HG02678 (cell line): ENCODE results near the gene SAMD10.

Experiments
- ATAC-seq: cut with Tn5 transposase; IDR thresholded peaks from one replicate; pipeline ENCODE4 v1.9.1; 2021; ENCODE audit warnings: mild to moderate bottlenecking, moderate library complexity; ENCODE audit not compliant: unreplicated experiment

Gene SAMD10

DNA sequence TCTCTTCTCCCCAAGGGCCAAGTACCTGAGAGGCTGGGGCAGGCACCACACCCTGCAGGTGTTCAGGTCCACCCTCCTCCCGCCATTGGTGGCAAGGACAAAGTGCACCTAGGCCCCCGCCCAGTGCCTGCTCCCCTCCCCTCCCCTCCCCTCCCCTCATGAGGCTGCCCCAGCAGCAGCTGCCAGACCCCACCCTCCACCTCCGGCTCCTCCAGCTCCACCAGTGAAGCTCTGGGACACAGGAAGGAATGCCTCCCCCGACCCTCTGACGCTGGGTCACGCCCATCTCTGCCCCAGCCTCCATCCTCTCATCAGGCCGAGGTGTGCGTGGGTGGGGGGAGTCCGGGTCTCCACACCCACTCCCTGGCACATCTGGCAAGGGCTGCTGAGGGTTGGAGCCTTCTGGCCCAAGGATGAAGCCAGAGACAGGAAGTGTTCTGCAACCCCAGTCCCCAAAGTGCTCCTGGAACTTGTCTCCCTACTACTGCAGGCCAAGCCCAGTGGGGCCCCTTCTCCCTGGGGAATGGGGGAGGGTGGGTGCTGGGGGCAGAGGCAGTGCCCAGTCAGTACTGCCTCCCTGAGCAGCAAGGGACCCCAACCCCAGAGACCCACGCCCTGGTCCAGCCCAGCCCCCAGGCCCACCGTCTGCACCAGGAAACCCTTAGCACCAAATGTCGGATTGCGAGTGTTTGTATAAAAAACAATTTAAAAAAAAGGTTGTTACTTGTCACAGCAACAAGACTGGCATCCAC, 21.6 kb downstream of the SAMD10 start:
- no peak for ATAC-seq

DNA sequence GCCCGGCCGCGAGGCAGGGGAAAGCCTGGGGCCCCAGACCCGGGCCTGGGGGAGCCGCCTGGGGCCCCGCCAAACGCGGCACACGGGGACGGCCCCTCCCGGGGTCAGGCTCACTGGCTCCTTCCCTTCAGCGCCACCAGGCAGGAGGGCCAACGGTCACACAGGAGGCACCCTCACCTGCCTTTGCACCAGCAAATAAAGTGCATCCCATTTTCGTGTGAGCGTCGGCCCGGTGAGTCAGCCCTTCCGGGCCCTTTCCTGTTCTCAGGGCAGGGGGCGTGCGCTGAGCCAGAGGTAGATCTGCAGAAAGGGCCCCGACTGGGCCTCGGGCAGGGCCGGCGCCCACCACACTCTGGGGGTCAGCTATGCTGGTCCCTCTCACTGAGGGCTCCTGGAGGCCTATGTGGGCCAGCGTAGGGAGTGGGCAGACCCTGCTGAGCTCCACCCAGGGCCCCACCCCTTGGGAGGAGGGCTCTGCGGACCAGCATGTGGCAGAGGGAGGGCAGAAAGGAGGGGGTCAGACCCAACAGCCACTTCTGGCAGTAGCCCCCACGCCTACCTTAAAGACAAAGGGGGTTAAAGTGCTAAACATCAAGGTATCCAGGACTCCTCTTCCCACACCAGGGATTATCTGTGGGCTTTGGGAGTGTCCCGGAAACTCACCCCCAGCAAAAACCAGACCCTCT, 22.3 kb downstream of the SAMD10 start:
- no peak for ATAC-seq

DNA sequence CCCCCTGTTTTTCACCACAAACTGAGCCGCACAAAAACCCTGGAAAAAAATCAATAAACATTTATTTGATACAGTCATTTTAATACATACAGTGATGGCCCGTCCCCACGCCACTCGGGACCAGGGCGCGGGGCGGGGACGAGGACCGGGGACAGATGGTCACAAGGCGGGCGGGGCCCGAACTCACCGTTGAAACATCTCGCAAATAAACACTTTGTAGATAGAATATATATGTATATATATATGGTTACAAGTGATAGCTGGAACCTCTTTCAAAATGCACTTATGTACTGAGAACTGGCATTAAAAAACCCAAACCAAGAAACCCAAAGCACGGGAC, 22.8 kb downstream of the SAMD10 start:
- ATAC-seq: peak; percentile 10

DNA sequence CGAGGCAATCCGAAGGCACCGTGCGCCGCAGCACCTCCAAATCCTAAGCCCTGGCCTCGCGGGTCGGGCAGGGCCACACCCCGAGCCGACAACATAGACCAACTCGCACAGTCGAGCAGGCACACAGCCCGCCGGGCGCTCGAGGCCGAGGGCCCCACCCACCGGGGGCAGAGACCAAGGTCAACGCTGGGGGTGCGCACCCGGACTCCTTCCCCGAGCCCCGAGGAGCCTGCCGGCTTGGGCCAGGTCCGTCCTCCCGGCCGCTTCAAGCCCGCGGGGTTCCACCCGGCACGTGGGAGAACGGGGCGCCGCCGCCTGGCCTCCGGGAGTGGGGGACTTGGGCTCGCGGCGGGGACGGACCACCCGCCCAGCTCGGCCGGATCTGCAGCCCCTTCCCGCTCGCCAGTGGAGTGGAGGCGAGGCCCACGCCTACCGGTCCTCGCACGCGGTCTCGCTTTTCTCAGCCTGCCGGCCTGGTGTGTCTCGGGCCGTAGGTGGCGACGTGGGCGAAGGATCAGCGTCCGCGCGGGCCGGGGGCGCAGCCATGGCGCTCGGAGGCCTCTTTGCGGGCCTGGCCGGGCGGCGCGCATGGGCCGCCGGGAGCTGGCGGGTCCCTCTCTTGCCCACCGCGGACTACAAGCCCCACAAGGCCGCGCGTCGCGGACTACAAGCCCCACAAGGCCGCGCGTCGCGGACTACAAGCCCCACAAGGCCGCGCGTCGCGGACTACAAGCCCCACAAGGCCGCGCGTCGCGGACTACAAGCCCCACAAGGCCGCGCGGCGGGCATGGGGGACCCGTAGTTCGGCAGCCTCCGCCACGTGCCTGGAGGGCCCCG, 23.4 kb downstream of the SAMD10 start, which contains the start of gene UCKL1:
UCKL1 (minus strand) TSS at position 590 of the 837 bp plus-strand sequence; CDS start at position 546, 44 bp downstream.
- peak; percentile 74 for ATAC-seq

DNA sequence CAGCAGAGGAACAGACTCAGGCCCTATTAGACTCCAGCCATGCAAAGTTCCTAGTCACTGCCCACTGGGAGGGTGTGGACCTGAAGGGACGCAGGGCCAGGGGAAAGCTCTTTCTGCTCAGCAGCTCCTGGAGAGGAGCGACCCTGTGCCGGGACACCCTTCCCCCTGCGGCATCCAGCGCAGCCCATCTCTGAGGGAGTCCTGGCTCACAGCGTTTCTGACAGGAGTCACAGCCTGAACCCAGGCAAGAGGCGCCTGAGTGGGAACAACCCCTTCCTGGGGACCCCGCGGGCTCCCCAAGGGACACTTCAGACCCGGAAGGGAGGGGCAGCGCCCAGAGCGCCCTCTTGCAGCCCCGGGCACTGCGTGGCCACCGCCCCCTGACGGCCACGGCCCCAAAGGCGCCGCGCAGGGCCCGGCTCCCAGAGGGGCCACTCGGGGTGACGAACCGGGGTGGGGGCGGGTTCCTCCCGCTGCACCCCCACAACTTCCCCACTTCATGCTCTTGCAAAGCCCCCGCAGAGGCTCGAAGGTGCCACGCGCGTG, 24.1 kb downstream of the SAMD10 start:
- peak; percentile 12 for ATAC-seq

DNA sequence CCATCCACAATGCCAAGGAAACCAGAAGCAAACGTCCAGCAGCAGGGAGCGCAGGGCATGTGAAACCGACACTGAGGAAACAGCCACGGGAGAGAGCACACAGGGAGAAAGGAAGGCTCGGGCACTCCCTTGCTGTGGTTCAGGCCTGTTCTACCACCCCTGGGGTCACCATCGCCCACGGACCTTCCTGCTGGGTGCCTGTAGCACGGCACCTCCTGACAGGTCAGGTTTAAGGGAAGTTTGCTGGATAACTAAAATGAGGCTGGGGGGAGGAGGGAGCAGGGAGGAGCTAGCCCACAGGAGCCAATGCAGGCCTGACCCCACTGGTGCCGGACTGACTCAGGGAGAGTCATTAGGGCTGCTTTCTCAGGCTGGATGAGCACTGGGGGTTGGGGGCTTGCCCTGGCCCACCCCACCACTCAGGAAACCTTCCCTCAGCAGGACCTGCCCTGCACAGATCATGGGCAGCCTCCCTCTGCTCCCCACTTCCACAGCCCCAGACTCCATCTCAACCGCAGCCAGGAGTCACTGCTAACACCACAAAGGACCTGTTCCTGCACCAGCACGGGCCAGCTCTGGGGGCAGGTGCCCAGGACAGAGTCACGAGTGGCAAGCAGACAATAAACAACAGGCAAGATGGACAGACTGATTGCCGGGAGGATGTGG, 25.5 kb downstream of the SAMD10 start:
- ATAC-seq: no peak

DNA sequence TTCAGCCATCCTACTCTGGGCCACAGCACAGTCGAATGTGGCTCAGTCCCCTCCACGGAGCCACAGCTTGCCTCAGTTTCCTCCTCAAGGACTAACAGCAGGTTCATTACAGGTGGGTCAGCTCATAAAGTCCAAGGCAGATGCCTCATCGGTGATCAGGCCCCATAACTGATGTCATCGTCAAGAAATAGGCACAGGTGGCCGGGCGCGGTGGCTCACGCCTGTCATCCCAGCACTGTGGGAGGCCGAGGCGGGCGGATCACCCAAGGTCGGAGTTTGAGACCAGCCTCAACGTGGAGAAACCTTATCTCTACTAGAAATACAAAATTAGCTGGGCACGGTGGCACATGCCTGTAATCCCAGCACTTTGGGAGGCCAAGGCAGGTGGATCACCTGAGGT, 26.7 kb downstream of the SAMD10 start:
- no peak for ATAC-seq

DNA sequence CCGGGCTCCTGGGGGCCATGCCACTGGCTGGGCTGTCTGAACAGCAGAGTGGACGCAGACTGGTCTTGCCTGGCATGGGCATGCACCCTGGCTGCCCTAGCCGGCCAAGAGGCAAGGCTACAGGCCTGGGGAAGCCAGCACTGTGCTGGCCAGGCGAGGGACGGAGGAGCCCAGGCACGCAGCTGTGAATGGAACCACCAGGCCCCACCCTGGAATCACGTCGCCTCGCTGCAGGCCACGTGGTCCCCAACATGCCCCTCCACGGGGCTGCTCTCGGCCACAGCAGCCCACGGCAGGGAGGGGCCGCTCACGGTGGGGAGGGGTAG, 27.3 kb downstream of the SAMD10 start:
- no peak for ATAC-seq

DNA sequence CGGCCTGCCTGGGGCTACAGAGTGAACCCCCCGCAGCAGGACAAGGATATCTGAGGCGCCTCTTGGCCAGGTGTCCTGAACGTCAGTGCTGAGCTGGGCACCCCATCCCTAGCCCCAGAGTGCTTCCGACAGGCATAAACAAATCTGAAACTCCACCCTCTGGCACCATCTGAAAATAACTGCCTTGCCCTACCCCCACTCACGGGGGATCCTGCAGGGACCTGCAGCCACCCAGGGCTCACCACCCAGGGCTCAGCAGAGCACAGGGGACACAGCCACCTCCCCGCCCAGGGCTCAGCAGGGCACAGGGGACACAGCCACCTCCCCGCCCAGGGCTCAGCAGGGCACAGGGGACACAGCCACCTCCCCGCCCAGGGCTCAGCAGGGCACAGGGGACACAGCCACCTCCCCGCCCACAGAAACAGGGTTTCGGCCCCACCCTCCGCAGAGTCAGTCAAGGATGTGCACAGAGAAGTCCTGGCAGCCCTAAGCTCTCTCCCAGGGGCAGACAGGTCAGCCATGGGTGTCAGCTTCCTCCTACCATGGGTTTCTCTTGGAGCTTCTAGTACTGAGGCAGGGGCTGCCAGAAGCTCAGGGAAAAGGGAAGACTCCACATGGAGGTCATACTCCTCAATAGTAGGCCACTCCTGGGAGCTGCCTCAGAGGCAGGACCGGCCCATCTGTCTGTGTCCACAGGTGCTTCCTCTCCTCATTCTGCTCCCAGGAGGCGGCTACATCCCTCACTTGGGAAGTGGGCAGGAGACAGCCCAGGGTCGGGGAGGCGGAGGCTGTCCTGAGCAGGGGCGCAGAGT, 27.8 kb downstream of the SAMD10 start:
- no peak for ATAC-seq

DNA sequence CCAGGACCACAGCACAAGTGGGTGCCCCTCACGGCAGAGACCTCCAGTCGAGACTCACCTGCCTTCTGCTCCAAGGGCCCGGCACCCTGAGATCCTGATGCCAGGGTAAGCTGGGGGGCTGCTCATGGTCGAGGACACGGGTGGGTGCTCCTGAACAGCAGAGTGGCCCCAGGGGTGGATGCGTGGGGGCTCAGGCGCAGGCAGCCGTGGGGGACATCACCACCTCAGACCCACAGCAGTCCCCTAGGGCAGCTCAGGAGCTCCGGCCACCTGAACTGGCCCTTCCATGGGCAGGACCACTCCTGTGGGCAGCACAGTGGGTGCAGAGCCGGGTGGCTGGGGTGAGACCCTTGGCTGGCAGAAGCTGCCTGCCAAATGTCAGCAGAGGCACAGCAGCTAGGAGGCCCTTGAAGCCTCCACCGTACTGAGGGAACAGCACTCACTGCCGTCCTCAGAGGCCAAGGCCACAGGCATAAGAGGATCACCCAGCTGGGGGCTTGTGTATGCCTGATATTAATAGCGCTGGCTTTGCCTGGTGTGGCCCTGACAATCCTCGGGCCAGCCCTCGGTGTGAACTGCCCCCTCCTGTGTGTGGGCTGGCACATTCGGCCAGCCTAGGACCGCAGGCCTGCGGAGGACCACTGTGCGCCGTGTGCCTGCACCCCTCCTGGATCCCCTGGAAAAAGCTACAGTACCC, 28.6 kb downstream of the SAMD10 start:
- ATAC-seq: no peak

DNA sequence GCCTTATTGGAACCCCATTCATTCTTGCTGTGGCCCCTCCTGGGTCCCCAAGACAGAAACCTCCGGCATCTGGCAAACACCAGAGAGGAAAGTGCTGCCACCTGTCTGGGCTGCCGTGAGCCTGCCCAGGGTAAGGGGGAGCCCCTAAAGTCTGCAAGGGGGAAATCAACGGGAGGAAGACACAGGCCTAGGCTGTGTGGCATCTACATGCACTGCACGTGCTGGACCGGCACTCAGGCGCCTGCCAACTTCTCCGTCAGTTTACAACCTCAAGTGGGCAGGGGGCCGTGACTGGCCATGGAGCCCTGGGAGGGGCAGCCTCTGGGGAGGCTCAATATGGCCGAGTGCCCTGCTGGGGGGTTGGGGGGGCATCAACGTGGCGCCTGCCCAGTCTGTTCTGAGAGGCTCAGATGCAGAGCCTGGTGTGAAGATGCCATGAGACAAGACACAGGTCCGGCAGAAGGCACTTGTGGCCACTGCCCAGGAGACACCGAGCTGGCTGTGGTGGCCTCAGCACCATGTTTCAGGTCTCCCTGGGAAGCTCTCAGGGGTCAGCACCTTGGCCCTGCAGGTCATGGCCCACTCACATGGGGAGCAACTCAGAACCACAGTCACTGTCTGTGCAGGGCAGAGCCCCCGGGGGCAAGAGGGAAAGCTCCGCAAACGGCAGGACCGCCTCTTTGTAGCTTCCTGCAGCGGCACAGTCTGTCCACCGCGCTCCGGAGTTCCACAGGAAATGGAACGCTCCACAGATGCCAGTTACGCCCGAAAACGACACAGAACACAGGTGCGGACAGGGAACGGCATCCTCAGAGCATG, 31.6 kb downstream of the SAMD10 start:
- ATAC-seq: no peak

DNA sequence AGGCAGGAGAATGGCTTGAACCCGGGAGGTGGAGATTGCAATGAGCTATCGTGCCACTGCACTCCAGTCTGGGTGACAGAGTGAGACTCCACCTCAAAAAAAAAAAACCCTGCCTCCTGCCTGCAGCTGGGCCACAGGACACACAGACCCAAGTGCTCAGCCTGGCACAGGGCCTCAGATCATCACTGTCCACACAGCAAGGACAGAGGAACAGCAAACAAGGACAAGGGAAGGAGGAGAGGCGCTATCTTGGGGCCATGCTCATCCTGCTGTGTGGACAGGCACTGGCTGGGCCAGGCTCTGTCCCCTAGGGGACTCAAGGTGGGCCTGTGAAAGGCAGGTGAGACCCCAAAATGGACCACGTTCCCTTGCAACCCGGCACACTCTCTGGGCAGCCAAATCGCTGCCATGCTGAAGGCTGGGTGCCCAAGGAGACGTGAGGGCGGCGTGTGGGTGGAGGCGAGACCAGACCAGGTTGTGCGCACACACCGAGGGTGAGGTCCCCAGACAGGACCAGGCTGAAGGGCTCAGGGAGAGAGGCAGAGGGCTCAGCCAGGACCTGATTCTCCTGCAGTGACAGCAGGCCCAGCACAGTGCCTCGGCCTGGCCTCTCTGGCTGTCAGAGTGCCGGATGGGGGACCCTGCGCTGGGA, 32.3 kb downstream of the SAMD10 start:
- no peak for ATAC-seq

DNA sequence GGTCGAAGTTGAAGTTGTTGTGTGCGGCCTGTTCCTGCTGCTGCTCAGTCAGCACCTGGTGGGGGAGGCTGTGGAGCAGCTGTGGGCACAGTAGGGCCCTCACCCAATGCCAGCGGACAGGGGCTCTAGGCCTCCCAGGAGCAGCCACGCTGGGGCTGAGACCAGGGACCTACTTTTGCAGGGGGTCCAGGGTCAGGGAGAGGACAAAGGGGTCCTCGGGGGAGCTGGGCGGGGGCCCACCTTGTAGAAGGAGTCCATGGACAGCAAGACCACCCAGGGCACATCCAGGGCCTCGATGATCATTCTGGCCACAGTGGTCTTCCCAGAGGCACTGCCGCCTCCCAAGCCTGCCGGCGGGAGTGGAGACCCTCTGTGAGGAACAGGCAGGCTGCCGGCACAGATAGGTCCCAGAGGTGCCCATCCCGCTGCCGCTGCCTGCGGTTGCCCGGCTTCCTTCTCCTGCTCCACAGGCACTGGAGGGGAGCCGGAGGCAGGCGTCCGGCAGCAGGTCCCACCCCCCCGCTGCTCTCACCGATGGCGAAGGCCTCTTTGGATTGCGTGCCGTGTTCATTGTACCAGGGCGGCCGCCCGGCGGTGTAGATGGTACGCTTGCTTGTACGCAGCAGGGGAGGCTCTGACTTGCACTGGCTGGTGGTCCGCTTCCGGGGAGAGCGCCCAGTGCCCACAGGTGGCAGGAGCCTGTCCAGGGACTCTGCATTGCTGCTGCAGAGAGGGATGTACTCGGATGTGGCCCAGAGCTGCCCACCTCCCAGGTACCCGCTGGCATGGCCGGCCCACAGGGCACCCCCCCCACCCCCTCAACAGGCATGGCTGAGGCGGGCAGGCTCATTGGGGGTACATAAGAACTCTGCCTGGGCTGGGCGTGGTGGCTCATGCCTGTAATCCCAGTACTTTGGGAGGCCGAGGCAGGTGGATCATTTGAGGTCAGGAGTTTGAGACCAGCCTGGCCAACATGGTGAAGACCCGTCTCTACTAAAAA, 33.2 kb downstream of the SAMD10 start:
- no peak for ATAC-seq

DNA sequence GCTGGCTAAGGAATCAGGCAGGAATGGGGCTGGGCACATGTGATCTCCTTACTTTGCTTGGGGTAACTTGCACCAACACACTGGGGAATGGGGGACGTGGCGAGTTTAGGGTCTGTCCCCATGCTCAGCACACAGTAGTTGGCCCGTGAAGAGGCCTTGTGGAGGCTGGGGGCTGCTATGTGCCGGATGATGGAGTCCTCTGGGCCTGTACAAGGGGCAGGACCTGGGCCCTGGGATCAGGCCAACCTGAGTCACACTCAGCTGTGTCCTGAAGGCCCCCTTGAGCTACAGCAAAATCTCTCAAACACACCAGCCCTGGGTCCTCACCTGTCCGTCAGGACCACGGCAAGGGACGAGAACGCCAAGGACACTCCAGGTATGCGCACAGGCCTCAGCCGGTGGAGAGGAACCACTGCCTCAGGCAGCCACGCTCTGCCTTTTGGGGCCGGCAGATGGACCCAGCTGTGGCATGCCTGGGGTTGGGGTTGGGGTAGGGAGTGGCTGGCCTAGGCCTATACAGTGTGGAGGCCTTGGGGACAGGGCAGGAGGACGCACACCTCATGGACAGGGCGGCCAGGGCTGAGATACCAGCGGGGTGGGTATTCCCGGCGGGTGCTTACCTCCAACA, 34.3 kb downstream of the SAMD10 start:
- ATAC-seq: no peak

DNA sequence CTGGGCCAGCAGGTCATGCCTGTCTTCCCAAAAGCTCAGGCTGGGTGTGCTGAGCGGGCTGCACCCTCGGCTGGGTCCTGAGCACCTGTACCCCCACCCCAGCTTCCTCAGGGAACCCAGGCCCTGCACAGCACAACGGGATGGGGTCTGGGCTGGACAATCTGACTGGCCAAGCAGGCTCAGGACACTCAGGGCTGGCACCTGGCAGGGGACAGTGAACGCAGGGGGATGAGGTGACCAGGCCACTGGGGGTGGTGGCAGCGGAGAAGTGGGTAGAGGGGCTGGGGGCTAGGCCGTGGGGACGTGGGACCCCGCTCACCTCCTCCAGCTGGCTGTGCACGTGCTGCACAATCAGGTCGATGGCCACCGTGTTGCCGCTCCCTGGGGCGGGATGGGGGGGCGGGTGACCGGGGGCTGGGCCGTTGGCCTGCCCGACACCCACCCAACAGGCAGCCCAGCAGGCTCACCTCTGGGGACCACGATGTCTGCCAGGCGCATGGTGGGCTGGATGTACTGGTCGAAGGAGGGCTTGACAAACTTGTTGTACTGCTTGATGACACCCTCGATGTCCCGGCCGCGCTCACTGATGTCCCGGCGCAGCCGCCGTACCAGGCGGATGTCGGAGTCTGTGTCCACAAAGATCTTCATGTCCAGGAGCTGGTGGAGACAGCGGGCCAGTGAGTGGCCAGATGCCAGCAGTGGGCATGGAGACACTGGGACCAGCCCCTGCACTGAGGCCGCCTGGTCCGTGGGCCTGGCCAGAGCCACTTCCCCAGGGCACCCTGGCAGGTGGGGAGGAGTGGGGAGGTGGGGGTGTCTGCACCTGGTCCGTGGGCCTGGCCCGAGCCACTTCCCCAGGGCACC, 35.1 kb downstream of the SAMD10 start:
- ATAC-seq: no peak

DNA sequence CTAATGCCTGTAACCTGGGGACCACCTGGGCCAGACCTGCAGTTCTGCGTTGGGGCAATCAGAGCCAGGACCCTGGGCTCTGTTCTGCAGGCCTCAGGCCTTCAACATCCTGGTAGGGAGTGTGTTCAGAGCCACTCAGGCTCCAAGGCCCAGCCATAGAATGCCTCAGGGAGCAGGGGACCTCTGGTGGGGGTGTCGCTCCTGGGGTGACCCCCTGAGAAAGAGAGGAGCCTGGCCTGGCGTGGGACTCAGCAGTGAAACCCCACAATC, 35.7 kb downstream of the SAMD10 start:
- no peak for ATAC-seq
